ENCODE measurements around the gene NOP58.
"Not testable (repeated sequence)": the region's sequence is repeated elsewhere in the genome, so short reads cannot be mapped to it uniquely, and the experiment has no call there.

NOP58 gene, protein sequence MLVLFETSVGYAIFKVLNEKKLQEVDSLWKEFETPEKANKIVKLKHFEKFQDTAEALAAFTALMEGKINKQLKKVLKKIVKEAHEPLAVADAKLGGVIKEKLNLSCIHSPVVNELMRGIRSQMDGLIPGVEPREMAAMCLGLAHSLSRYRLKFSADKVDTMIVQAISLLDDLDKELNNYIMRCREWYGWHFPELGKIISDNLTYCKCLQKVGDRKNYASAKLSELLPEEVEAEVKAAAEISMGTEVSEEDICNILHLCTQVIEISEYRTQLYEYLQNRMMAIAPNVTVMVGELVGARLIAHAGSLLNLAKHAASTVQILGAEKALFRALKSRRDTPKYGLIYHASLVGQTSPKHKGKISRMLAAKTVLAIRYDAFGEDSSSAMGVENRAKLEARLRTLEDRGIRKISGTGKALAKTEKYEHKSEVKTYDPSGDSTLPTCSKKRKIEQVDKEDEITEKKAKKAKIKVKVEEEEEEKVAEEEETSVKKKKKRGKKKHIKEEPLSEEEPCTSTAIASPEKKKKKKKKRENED
- total RNA-seq: 301 to 404 reads per million in 2 donors

DNA sequence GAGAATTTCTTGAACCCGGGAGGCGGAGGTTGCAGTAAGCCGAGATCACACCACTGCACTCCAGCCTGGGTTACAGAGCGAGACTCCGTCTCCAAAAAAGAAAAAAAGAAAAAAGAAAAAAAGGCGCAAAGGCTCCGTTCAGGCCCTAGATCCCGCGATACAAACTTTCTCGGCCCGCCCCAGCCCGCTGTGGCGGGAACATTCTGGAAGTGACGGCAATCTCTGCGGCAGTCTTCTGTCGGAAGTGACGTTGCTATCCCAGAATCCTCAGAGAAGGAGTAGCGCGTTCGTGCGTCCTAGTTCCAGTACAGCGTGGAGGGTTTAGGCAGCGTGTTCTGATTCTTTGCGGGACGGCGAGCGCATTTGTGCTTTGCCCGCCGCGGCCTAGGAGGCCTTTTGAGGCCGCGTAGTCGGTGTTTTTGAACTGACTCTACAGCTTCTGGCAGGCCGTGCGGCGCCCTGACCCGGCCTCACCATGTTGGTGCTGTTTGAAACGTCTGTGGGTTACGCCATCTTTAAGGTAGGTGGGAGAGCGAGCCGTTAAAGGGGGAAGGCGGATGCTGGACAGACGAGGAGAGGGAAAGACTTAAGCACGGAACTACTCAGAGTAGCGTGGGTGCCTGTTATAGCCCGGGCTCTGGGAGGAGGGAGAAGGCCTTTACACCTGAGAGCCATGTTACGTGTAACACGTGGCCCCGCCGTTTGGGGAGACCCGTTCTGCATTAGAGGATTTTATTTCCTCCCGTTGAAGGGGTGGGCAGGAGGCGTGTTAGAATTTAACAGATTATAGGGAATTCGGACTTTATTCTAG, at the start of gene NOP58:
Gene NOP58 (plus strand): TSS at position 297 of the 811 bp plus-strand sequence. CDS start 179 bp downstream, at position 476.
- peak; percentile 68 to 98 (median 89) for DNase-seq

DNA sequence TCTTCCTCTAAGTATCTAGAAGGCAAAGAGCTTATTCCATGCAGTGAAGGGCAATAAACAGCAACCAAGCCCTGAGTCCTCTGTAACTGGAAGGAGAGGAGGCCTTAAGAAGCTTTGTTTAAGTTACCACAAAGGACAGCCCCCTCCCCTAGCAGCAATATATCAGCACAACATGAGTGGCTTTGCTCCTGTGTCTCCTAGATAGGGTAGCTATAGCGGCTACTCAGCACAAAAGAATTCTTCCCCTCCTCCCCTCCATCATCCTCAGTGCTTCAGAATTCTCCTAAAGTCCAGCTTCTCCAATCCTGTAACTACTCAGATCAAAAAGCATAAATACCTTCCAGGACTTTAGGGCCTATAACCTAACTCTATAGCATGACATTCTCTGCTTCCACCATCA, 43.7 kb upstream of the NOP58 start:
- no peak for DNase-seq

DNA sequence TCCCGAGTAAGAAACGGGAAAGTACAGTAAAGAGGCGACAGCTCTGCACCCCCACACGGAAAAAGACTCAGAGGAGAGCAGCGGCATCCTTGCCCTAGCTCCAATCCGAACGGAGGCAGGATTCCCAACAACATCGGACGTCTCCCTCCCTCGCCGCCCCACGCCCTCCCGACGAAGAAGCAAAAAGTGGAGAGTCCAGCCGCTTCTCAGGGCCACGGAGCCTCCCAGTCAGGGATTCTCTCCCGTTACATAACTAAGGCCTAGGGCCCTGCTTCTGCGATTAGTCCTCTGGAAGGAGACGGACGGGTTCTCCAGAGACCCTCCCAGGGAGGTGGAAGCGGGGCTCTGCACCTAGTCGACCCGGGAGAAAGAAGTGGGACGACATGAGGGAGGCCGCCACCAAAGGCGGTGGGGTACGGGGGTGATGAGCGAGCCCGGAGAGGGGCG, 27.8 kb upstream of the NOP58 start:
- peak in 2 of 5 experiments; percentile 3 to 11 for DNase-seq

DNA sequence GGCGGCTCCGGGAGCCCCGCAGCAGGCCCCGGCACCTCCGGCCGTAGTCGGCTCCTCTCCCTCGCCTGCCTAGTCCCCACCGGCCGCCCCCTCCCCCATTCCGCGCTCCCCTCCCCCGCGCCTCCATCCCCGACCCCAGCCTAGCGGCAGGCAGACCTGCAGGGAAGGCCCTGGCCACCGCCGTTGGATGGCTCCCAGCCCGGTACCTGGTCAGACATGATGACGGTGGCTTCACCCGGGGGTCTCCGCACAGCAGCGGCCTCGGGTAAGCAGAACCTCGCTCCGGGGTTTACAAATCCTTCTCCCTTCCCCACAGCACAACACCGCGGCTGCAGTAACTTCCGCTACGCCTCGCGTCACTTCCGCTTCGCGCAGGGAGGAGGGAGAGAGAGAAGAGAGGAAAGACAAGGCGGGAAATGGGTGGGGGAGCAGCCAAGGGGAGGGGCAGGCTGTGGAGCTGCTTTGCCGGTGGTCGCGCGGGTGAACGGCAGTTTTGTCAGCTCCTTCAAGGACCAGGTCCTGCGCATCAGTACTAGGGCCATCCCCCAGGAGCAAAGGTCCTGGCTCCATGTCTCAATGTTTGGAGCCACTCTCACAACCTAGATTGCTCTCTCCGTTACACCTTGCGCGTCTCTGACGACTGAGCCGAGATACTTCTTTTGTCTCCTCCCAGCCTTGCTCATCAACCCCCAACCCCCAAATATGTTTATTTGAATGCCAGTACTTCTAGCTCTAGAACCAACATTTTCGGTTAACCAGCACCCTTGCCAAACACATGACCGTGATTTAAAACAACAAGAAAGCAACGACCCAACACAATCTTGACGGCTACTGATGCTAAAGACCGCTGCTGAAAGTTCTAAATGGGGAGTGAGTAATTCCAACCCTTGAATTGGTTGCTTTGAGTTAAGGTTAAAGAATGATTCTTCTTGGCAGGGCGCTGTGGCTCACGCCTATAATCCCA, 27.0 kb upstream of the NOP58 start, which contains the start of gene SUMO1:
Gene SUMO1 (minus strand): TSS at position 364 of the 964 bp plus-strand sequence. CDS start 146 bp downstream, at position 218.
- DNase-seq: peak; percentile 75 to 96 (median 87)

DNA sequence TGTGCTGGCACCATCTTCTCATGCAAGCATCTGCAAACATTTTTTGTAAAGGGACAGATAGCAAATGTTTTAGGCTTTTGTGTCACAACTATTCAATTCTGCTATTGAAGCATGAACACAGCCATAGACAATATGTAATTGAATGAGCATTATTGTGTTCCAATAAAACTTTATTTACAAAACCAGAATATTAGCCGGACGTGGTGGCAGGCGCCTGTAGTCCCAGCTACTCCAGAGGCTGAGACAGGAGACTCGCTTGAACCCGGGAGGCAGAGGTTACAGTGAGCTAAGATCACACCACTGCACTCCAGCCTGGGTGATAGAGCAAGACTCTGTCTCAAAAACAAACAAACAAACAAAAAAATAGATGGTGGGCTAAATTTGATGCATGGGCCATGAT, 17.9 kb upstream of the NOP58 start:
- not testable (repeated sequence) for DNase-seq

DNA sequence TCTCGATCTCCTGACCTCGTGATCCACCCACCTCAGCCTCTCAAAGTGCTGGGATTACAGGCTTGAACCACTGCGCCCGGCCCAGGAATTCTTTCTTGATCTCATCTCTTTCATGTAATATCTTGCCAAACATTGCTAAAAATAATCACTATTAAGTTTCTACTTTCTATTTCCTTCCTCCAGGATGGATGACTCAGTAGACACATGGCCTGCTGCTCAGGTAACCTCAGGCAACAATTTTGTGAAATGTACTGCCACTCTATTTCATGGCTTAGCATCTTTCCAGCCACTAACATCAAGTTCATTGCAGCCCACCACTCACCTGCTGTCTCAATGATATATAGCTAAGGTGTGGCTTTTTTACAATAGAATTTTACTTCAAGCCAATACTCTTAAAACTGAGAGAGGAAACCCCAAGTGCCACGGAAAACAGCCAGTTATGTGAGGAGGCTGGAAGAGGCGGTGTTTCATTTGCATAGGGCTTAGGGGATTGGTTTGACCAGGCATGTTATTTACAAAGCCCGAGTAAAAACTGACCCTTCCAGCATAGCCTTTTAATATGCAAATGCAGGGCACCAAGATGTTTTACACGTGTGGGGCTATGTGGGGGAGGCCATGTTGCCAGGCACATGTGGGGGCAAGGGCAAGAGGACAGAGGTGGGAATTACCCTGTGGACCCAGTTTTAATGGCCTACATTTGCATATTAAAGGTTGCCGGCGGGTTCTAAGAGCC, 15.9 kb upstream of the NOP58 start:
- DNase-seq: no peak

DNA sequence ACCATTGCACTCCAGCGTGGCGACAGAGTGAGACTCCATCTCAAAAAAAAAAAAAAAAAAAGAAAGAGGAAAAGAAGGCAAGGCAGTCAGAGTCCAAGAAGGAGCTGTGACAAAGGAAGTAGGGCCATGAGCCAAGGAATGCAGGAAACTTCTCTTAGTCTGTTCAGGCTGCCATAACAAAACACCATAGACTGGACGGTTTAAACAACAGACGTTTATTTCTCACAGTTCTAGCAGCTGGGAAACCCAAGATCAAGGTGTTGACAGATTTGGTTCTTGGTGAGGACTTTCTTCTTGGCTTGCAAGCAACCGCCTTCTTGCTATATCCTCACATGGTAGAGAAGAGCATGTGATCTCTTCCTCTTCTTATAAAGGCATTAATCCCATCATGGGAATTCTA, 14.1 kb upstream of the NOP58 start:
- no peak for DNase-seq

DNA sequence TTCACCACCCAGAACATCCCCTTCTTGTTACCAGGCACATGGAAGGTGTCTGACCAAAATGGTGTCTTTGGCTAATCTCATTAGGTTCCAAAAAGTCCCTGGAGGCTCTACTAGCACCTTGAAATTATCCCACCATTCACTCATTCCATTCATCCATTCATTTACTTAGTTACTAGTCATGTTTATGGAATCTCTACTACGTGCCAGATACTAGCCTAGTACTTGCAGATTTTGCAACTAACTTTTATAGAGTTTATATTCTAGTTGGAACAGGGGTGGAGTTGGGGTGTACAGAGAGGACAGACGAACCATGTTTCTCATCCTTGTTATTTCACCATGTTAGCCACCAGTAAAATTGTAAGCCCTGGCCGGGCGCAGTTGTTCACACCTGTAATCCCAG, 4.0 kb upstream of the NOP58 start:
- no peak for DNase-seq

DNA sequence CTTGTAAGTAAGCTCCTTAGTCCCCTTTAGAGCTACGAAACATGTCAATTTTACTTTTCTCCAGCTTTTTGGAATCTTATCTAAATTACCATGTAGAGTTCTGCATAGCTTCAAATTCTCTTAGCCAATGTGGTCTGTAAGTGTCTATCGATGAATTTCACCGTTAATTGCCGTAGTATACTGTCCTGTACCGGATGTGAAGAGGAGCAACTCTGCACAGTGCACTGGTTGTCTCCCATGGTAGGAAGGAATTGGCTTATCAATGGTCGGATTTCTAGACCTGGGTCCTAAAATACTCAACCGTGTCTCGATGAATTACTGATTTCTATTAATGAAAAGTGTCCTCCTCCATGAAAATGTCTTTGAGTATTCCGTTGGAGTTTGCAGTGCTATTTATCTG, 1.9 kb downstream of the NOP58 start:
- peak in 1 of 5 experiments; percentile 72 for DNase-seq

DNA sequence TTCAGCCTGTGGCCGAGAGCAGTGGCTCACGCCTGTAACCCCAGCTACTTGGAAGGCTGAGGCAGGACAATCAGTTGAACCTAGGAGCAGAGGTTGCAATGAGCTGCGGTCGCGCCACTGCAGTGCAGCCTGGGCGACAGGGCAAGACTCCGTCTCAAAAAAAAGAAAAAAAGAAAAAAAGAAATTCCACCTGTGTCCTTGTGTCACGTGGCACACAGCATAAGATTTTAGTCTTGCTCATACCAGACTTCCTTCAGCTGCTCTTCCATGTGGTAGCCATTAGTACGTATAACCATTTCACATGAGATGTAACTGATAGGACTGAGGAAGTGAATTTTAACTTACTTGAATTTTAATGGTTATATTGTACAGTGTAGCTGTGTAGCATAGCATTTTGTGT, 4.0 kb downstream of the NOP58 start:
- peak in 3 of 5 experiments; percentile 18 to 85 (median 51) for DNase-seq

DNA sequence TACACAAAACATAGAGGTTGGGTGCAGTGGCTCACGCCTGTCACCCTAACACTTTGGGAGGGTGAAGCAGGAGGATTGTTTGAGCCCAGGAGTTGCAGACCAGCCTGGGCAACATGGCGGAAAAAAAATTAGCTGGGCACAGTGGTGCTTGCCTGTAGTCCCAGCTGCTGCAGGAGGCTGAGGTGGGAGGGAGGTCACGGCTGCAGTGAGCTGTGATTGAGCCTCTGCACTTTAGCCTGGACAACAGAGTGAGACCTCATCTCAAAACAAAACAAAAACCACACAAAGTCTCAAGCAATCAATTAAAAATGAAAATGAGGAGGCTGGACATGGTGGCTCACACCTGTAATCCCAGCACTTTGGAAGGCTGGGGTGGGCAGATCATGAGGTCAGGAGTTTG, 4.9 kb downstream of the NOP58 start:
- peak in 1 of 5 experiments; percentile 39 for DNase-seq

DNA sequence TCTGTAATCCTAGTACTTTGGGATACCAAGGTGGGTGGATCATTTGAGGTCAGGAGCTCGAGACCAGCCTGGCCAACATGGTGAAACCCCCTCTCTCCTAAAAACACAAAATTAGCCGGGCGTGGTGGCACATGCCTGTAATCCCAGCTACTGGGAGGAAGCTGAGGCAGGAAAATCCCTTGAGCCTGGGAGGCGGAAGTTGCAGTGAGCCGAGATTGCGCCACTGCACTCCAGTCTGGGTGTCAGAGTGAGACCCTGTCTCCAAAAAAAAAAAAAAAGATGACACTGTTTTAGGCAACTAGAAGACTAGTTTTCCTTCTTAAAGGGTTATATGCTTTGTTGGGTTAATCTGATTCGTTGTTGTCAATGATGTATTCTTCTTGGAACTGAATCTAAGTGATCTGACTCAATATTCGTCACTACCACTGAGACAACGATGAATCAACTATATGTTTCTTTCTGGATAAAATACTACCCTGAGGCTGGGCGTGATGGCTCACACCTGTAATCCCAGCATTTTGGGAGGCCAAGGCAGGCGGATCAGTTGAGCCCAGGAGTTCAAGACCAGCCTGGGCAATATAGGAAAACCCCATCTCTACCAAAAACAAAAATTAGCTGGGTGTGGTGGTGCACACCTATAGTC, 10.6 kb downstream of the NOP58 start:
- peak in 1 of 5 experiments; percentile 49 for DNase-seq

DNA sequence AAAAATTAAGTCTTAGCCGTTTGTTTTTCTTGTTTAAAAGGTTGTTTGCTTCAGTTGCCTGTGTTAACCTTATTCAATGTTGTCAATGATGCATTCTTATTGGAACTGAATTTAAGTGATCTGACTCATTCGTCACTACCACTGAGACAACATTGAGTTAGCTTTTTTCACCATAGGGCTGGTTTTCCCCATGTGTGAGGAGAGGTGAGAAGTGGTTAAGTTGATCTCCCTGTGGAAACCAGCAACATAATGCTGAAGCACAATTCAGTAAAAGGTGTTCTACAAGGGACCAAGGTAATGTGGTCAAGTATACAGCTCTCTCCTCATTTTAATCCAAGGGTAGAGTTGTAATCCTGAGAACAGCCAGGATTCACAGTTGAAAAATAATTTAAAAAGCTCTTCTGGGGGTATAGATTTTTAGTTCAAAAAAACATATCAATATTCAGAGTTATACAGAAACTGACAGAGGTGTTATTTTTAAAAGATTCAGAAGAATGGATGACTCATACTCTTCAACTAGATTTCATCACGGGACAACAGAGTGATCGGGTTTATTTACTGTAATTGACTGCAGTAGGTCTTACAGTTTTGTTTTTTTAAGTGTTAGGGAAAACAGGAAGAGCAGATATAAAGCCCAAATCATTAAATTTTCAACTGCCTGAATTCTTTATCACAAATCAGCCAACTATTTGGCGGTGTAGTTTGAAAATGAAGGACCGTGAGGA, 12.6 kb downstream of the NOP58 start:
- DNase-seq: peak in 1 of 5 experiments; percentile 81

DNA sequence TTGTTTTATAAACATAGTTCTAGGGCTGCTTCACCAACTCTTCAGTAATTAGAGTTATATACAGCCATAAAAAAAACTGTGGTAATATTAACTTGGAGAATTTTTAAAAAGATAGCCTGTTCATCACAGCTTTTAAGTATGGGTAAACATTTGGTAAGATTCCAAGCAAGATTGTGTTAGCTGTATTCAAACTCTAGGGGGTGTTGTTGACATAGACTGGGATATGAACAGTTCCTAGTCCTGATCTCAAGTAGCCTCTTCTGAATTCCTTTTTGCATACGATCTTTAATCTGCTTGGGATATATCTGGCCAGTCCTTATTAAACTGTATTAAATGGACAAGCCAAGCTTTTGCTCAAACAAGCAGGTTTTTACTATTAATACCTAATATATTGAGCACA, 13.4 kb downstream of the NOP58 start:
- DNase-seq: no peak

DNA sequence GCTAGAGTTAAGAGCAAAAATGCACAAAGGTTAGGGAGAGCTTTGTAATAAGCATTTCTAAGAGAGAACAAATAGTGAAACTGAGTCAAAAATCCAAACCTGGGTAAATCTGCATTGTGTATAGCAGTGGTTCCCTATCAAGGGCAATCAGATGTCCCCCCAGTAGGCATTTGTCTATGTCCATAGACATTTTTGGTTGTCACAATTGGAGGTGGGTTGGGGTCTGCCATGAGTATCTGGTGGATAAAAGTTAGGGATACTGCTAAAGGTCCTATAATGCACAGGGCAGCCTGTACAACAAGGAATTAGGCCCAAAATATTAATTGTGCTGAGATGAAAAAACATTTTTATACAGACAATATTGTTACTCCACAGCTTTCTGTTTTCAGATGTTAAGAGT, 21.0 kb downstream of the NOP58 start:
- DNase-seq: no peak

DNA sequence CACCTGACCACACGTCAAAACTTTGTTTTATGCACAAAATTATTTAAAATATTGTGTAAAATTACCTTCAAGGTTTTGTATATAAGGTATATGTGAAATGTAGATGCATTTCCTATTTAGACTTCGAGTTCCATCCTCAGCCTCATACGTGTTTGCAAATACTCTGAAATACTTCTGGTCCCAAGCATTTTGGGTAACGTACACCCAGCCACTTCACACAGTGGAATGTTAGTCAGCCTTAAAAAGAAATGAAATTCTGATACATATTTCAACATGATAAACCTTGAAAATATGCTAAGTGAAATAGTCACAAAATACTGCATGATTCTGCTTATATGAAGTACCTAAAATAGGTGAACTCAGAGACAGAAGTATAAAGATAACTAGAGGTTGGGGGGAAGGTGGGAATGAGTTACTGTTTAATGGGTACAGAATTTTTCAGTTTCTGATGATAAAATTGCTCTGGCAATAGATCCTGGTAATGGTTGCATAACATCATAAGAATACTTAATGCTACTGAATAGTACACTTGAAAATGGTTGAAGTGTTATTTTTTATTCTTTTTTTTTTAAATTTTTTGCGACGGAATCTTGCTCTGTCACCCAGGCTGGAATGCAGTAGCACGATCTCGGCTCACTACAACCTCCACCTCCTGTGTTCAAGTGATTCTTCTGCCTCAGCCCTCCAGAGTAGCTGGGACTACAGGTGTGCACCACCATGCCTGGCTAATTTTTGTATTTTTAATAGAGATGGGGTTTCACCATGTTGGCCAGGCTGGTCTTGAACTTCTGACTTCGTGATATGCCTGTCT, 24.0 kb downstream of the NOP58 start:
- DNase-seq: no peak

DNA sequence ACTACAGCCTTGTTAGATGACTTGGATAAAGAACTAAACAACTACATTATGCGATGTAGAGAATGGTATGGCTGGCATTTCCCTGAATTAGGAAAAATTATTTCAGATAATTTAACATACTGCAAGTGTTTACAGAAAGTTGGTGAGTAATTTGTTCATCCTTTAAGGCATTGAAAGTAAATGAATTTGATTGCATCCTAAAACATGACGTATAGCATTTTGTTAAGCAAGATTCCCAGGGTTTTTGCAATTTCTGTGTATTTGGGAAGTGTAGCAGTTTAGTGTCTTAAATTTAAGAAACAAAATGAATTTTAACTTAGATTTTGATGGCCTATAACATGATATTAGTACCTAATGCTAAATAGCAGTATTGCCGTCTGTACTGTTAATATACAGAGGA, 24.8 kb downstream of the NOP58 start:
- no peak for DNase-seq

DNA sequence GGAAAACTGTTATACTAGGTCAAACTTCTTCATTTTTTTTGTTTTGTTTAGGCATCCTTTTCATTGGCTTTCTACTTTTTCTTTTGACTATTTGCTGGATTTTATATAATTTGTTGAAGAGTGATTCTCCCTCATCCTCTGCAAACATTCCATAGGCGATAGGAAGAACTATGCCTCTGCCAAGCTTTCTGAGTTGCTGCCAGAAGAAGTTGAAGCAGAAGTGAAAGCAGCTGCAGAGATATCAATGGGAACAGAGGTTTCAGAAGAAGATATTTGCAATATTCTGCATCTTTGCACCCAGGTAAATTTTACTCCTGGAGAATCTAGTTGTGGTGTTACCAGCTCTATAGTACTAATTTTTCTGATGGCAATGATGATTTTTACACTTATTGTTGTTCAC, 25.4 kb downstream of the NOP58 start:
- no peak for DNase-seq

DNA sequence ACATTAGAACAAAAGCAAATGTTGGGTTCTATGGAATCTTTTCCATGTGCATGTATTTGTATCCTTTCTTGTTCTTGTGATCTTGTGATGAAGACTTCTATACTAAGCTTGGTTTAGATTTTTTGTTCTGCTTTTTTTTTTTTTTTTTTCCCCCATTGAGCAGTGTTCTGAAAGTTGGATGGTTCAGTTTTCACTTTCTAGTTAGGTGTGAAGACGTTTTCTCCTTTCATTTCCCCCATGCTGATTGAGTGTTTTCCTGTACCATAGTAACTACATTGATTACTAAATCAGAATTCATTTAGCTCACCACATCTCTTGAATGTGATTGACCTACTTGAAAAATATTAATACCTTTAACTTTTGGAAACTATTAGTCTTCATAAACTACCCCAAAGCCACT, 34.1 kb downstream of the NOP58 start:
- DNase-seq: peak in 1 of 5 experiments; percentile 45
